Mucosa of descending colon (tissue), 3 donors: ENCODE data around the gene SLC1A7. TPM values are rescaled to one million over a fixed set of nuclear protein-coding genes. Genes with fewer than 3 reads are reported as not detected.

Experiments used
- ATAC-seq: fragments of 200-7000 bp; cut with Tn5 transposase; one replicate; pipeline ENCODE4 v1.9.1; 2020; ENCODE audit warnings: mild to moderate bottlenecking, moderate library complexity
- DNase-seq, 3 donors: peaks; one replicate each; pipeline ENCODE4 v3.0.0-alpha.2; 2020
- H3K36me3 ChIP-seq: fragments of 200-600 bp; one replicate; pipeline ENCODE4 v1.8.0; 2021; ENCODE audit warnings: low read depth, mild to moderate bottlenecking
- H3K4me1 ChIP-seq: fragments of 200-600 bp; one replicate; pipeline ENCODE4 v1.8.0; 2021; ENCODE audit warnings: low read depth, mild to moderate bottlenecking
- H3K4me3 ChIP-seq: fragments of 200-600 bp; one replicate; pipeline ENCODE4 v1.8.0; 2021; ENCODE audit warnings: mild to moderate bottlenecking
- H3K9me3 ChIP-seq: fragments of 200-600 bp; one replicate; pipeline ENCODE4 v1.8.0; 2021; ENCODE audit warnings: mild to moderate bottlenecking
- intact Hi-C, 2 donors: fragments of 100-400 bp; cut with DNase I in 1 of 2; cut with micrococcal nuclease in 1 of 2; formaldehyde crosslinking; loops; one replicate each; pipeline versions ENCODE4 v1.11.0 to v1.11.1; 2022; cut with DNase I, micrococcal nuclease
- total RNA-seq, 3 donors: library from RNA; stranded (reverse); fragmentation: NEBNext Ultra II Directional in 2 of 3; extraction: Animal tissue kit (Norgen Biotek cat#: 25700) in 2 of 3; gene quantifications; one replicate each; pipeline versions ENCODE4 v1.2.1 to v1.2.4, GENCODE V29; 2021 to 2023
- TF ChIP-seq, protein P1 (sequence below): fragments of 200-600 bp; IDR thresholded peaks from one replicate; pipeline ENCODE4 v1.8.0; 2022; ENCODE audit warnings: antibody characterized with exemption, mild to moderate bottlenecking
- donor health status: DM: no; HTN: no; CAD: no; lungs with moderate emphysema.
- donor health status: DM: no; HTN: no; CAD: no.
- donor health status: DM: no; HTN: yes; CAD: no.

SLC1A7 gene
- total RNA-seq, 3 donors from 2014 or later, result 0.72 to 0.98 (median 0.93) TPM

DNA sequence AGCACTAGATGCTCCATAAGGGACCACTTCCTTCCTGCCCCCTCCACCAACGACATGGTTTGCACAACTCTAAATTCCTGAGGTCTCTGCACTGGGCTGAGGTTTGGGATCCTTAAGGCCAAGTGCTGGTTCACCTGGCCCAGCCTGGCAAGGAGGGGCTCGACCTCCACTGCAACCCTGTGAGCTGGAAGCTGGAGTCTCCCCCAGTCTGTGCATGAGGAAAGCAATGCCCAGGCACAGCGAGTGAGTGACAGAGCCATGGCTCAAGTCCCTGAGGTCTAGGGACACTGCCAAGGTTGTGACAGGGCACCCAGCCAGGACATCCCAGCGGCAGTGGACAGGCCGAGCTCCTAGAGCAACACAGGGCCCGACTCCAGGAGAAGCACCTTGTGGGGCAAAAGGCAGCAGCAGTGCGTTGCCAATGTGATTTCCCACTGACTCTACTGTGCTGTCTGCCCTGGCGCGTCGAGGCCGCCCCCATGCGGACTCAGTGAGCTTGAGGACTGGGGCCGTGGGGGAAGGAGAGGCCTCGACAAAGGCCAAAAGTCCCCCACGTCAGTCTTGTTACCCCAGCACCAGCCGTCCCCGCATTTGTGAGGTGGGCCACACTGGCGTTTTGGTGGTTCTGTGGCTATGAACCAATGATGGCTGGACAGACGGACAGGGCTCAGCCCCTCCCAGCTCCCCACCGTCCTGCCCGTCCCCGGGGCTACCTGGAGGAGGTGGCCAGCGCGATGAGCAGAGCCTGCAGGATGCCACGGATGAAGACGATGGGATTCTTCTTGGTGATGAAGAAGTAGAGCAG lies 50.4 kb downstream of the SLC1A7 start:
- intact Hi-C loops, result no loop called here
- Histone ChIP-seq H3K4me1 (peaks cover 11% of the 10 kb centered on the region), H3K9me3 (no peaks in the 10 kb centered on the region), H3K36me3 (no peaks in the 10 kb centered on the region), H3K4me3 (no peak overlapping the region)
- DNase-seq, result no peak
- no peak for ATAC-seq
- TF ChIP-seq, protein P1, sequence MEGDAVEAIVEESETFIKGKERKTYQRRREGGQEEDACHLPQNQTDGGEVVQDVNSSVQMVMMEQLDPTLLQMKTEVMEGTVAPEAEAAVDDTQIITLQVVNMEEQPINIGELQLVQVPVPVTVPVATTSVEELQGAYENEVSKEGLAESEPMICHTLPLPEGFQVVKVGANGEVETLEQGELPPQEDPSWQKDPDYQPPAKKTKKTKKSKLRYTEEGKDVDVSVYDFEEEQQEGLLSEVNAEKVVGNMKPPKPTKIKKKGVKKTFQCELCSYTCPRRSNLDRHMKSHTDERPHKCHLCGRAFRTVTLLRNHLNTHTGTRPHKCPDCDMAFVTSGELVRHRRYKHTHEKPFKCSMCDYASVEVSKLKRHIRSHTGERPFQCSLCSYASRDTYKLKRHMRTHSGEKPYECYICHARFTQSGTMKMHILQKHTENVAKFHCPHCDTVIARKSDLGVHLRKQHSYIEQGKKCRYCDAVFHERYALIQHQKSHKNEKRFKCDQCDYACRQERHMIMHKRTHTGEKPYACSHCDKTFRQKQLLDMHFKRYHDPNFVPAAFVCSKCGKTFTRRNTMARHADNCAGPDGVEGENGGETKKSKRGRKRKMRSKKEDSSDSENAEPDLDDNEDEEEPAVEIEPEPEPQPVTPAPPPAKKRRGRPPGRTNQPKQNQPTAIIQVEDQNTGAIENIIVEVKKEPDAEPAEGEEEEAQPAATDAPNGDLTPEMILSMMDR, result no peak

DNA sequence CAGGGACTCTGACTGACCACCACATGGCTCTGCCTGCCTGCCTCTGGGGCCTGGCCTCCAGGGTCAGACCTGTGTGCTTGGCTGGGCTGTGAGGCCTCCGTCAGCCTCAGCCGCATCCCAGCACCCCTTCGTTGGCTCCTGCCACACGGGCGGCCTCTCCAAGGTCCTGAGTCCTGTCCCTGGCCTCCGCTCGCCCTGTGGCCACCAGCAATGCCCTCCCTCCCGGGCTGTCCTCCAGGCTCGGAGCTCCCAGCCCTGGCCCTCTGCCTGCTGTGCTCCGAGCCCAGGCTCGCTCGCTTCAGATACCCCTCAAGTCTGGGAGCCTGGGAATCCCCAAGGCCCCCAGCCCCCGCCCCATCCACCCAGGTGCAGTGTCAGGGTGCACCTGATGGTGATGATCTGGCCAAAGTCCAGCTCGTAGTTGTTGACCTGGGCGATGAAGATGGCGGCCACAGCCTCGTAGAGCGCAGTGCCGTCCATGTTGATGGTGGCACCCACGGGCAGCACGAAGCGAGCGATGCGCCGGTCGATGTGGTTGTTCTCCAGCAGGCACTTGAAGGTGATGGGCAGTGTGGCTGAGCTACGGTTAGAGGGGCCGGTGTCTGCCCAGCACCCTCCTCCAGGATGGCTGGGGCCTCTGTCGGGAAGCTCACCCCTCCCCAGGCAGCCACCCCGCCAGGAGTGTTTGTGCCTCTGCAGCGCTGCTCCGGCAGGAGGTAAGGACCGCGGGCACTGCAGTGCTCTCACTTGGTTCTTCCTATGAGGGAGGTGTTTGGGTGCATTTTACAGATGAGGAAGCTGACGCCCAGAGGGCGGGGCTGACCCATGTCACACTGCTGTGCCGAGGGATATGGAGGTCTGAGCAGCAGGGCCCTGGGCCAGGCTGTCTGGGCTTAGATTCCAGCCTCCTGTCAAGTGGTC lies 52.0 kb downstream of the SLC1A7 start:
- Histone ChIP-seq H3K36me3 (no peaks in the 10 kb centered on the region), H3K4me1 (peaks cover 11% of the 10 kb centered on the region), H3K4me3 (no peak overlapping the region), H3K9me3 (no peaks in the 10 kb centered on the region)
- TF ChIP-seq, protein P1, result no peak
- DNase-seq (peak; percentile 68 to 77 (median 69)), ATAC-seq (peak; percentile 75)
- intact Hi-C loops, result no loop called here

DNA sequence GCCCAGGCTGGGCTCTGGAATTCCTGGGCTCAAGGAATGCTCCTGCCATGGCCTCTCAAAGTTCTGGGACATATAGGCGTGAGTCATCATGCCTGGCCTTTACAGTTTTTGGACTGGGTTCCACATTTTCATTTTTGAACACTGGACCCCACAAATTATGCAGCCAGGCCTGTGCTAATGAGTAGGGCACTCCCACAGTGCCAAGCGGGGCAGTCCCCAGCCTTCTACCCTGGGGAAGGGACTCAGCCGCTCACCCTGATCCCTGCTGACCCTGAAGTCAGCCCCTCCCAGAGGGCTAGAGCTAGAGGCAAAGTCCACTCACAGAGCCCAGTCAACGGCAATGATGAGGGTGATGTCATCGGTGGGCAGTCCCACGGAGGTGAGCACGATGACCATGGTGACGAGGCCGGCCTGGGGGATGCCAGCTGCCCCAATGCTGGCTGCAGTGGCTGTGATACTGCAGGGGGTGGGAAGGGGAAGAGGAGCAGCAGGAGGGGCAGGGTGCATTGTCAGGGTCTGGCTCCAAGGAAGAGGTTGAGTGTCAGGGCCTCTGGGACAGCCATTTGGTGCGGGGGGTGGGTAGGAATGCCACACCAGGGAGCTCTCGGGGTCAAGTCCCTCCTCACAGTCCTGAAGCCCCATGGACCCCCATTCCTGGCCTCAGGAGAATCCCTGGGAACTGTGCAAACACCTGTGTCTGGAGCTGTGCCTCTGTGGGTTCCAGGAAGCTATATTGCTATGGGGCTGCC lies 52.8 kb downstream of the SLC1A7 start:
- Histone ChIP-seq H3K4me3 (no peak overlapping the region), H3K9me3 (no peaks in the 10 kb centered on the region), H3K4me1 (peaks cover 11% of the 10 kb centered on the region), H3K36me3 (no peaks in the 10 kb centered on the region)
- intact Hi-C loops, result no loop called here
- DNase-seq (peak in 2 of 3 donors; percentile 57 to 61), ATAC-seq (peak; percentile 67)
- TF ChIP-seq, protein P1, result no peak

DNA sequence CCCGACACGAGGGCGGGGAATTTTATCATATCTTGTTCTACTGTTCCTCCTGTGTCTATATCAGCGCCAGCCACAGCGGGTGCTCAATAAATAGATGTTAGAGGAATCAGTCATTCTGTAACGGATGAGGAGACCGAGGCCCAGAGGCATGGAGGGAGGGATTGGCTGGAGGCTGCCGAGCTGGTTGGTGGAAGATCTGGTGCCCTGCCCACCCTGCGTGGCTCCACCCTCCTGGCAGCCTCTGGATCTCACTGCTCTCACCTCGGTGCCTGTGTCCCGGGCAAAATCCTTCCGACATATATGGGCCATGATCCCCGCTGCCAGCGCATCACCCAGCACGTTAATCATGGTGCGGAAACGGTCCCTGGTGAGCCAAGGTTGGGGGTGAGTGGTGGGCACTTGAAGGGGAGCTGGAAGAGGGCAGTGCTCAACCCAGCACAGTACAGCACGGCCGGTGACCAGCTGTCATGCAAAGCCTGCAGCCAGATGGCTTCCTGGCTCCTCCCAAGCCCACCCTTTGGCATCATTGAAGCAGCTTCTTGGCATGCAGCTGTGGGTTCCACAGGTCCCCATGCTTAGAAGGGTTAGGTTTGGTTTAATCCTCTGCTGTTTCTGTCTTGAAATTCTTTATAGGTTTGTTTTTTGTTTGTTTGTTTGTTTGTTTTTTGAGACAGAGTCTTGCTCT lies 53.7 kb downstream of the SLC1A7 start:
- DNase-seq (no peak), ATAC-seq (no peak)
- TF ChIP-seq, protein P1, result no peak
- Histone ChIP-seq H3K36me3 (no peaks in the 10 kb centered on the region), H3K4me3 (no peak overlapping the region), H3K4me1 (peaks cover 11% of the 10 kb centered on the region), H3K9me3 (no peaks in the 10 kb centered on the region)
- intact Hi-C loops, result no loop called here
